Kidney (tissue), 14 donors: ENCODE data around the gene FUZ. TPM values are rescaled to one million over a fixed set of nuclear protein-coding genes. Genes with fewer than 3 reads are reported as not detected.

Experiments
- DNase-seq, 5 donors: peaks; one replicate each; pipeline ENCODE4 v3.0.0-alpha.2; 2013 to 2020
- FAIRE-seq: peaks from 2 replicates; lab custom pipeline; 2012; peaks lifted over from hg19 to GRCh38; lab: Jason Lieb, UNC
- H3K27ac ChIP-seq, 2 donors: one replicate each; pipeline ENCODE4 v1.7.0; 2013; ENCODE audit warnings: low read depth in 2 of 2, low read length in 2 of 2, inconsistent platforms in 1 of 2
- H3K27me3 ChIP-seq: one replicate; pipeline ENCODE4 v1.7.1; 2013; ENCODE audit warnings: low read length, inconsistent platforms; ENCODE audit not compliant: control insufficient read depth, insufficient read depth
- H3K36me3 ChIP-seq, 3 donors: one replicate each; pipeline versions ENCODE4 v1.7.0 to v1.7.1; 2013; ENCODE audit warnings: low read length in 3 of 3, control low read depth in 1 of 3, inconsistent platforms in 1 of 3; ENCODE audit not compliant: insufficient read depth in 3 of 3, control insufficient read depth in 2 of 3
- H3K4me1 ChIP-seq, 3 donors: one replicate each; pipeline versions ENCODE4 v1.7.0 to v1.7.1; 2013; ENCODE audit warnings: low read length in 3 of 3, inconsistent platforms in 1 of 3, low read depth in 1 of 3; ENCODE audit not compliant: control insufficient read depth in 2 of 3, insufficient read depth in 2 of 3
- H3K4me3 ChIP-seq, 3 donors: one replicate each; pipeline versions ENCODE4 v1.7.0 to v1.8.1; 2013; ENCODE audit warnings: low read length in 3 of 3, control low read depth in 1 of 3, inconsistent platforms in 1 of 3
- H3K9ac ChIP-seq, 3 donors: one replicate each; pipeline versions ENCODE4 v1.7.0 to v1.7.1; 2013; ENCODE audit warnings: low read length in 3 of 3, control low read depth in 1 of 3, inconsistent platforms in 1 of 3
- H3K9me3 ChIP-seq, 3 donors: one replicate each; pipeline versions ENCODE4 v1.7.0 to v1.7.1; 2013; ENCODE audit warnings: low read length in 3 of 3, control low read depth in 1 of 3, inconsistent platforms in 1 of 3; ENCODE audit not compliant: control insufficient read depth in 2 of 3, insufficient read depth in 1 of 3
- intact Hi-C: fragments of 100-400 bp; cut with DNase I; formaldehyde crosslinking; loops from one replicate; pipeline ENCODE4 v1.11.1; 2022
- polyA plus RNA-seq: library from polyadenylated mRNA; stranded (reverse); fragments of 350-450 nt; fragmentation: Illumina TruSeq; extraction: RNeasy Lipid Tissue Mini Kit (QIAGEN cat#74804); gene quantifications from one replicate; pipeline ENCODE4 v1.2.3, GENCODE V29; 2014; ENCODE audit warnings: low read depth, low replicate concordance; ENCODE audit not compliant: insufficient read depth
- total RNA-seq: library from RNA; stranded (reverse); fragmentation: NEBNext Ultra II Directional; extraction: Animal tissue kit (Norgen Biotek cat#: 25700); gene quantifications from one replicate; pipeline ENCODE4 v1.2.1, GENCODE V29; 2021
- TF ChIP-seq, protein P1 (sequence below): IDR thresholded peaks from 3 replicates; pipeline ENCODE4 v1.5.1; 2012; ENCODE audit warnings: mild to moderate bottlenecking, moderate library complexity, borderline replicate concordance; ENCODE audit not compliant: insufficient read depth; ENCODE audit errors: extremely low read depth
- donor health status: control.
- donor health status: control.
- donor health status: control.
- donor health status: control.
- donor health status: control.
- donor health status: DM: yes; HTN: yes; CAD: no.
- donor health status: Normal renal cell carcinoma (clear cell type).

The FUZ gene
- total and polyA plus RNA-seq, 2 donors from 2014 or later: 26.9 to 51.2 TPM

DNA sequence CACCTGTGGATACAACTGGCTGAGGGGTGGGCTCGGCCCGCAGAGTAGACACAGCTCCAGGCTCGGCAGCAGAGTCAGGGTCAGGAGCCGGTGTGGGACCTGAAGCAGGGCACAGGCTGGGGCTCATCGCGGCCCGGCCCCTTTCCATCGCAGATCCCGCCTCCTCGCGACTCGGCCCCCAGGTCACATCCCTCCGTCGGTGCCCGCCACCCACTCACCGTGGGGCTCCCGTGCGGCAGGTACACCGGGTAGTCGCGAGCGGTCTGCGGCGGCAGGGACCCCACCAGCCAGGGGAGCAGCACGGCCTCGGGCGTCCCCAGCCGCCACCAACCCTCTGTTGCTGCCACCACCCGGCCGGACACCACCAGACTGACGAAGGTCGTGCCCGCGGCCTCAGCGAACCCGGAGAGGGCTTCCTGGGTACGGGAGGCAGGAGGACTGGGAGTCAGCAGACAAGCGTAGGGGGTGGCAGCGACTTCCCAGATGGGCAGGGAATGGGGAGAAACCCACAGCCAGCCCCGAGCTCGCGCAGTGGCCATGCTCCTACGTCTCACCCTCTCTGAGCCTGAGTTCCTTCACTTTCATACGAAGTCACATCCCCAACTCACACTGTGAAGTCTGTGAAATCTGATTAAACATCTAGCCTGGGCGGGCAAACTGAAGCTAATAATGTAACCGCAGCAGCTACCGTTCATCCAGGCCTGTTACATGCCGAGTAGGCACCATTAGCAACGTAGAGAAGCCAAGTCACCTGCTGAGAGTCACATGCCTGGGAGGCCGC lies 3.7 kb downstream of the FUZ start:
- H3K4me1 ChIP-seq: peaks cover 7 to 15% (median 8%) of the 10 kb centered on the region in 3 donors
- H3K36me3 ChIP-seq: peaks cover 0 to 5% (median 2%) of the 10 kb centered on the region in 3 donors
- peak overlapping the region; percentile 39 to 88 (median 85) for H3K9ac ChIP-seq
- FAIRE-seq: no peak
- H3K27me3 ChIP-seq: no peaks in the 10 kb centered on the region
- no peaks in the 10 kb centered on the region for H3K9me3 ChIP-seq
- H3K27ac ChIP-seq: peak overlapping the region; percentile 90 to 97
- H3K4me3 ChIP-seq: peak overlapping the region; percentile 57 to 81 (median 80)
- TF ChIP-seq, protein P1, sequence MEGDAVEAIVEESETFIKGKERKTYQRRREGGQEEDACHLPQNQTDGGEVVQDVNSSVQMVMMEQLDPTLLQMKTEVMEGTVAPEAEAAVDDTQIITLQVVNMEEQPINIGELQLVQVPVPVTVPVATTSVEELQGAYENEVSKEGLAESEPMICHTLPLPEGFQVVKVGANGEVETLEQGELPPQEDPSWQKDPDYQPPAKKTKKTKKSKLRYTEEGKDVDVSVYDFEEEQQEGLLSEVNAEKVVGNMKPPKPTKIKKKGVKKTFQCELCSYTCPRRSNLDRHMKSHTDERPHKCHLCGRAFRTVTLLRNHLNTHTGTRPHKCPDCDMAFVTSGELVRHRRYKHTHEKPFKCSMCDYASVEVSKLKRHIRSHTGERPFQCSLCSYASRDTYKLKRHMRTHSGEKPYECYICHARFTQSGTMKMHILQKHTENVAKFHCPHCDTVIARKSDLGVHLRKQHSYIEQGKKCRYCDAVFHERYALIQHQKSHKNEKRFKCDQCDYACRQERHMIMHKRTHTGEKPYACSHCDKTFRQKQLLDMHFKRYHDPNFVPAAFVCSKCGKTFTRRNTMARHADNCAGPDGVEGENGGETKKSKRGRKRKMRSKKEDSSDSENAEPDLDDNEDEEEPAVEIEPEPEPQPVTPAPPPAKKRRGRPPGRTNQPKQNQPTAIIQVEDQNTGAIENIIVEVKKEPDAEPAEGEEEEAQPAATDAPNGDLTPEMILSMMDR: no peak
- intact Hi-C loops: no loop called here
- DNase-seq: peak in 4 of 5 donors; percentile 48 to 91 (median 61)

- peaks cover 0 to 5% (median 2%) of the 10 kb centered on the region in 3 donors for H3K36me3 ChIP-seq
- H3K9ac ChIP-seq: peak overlapping the region; percentile 39 to 85 (median 54)
- TF ChIP-seq, protein P1: no peak
- H3K4me3 ChIP-seq: peak overlapping the region; percentile 57 to 81 (median 80)
- H3K27me3 ChIP-seq: no peaks in the 10 kb centered on the region
- peaks cover 7 to 15% (median 8%) of the 10 kb centered on the region in 3 donors for H3K4me1 ChIP-seq
- FAIRE-seq: no peak
- intact Hi-C loops: no loop called here
- peak overlapping the region; percentile 90 to 97 for H3K27ac ChIP-seq
- H3K9me3 ChIP-seq: no peaks in the 10 kb centered on the region
- peak; percentile 94 to 98 (median 96) for DNase-seq
Observed at GRCh38 chr19:49808711-49809159, 4.4 kb downstream of the FUZ start.

DNA sequence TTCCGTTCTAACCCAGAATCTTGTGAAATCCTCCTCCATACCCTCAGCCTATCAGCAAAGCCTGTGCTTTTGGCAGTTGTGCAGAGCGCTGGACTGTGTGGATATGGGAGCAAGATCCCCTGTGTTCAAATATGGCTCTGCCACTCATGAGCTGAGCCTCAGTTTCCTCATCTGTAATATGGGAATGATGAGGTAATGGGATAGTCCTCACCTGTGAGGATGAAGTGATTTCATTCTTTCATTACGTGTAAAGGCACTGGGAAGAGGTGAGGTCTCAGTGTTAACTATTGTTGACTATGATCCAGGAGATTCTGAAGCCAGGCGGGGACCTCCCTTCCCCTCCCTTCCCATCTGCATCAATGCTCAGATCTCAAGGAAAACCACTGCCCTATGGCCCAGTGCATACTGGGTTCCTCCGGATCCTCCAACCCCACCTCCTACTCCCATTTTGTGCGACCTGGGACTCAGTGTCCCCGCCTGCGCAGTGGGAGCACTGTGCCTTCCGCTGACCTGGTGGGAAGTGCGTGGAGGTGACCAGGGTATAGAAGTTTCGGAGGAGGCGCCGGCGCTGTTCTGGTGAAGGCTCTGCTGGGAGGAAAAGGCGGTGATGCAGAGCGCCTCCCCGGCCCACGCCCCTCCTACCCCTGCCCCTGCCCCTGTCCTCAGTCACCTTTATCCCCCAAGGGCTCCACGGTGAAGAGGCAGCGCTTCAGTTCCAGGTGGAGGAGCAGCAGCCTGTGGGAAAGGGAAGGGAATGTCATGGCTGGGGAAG lies 5.0 kb downstream of the FUZ start:
- intact Hi-C loops: no loop called here
- no peaks in the 10 kb centered on the region for H3K27me3 ChIP-seq
- H3K27ac ChIP-seq: peak overlapping the region; percentile 47 to 90
- peak in 1 of 5 donors; percentile 76 for DNase-seq
- FAIRE-seq: no peak
- no peaks in the 10 kb centered on the region for H3K9me3 ChIP-seq
- H3K9ac ChIP-seq: no peak overlapping the region
- H3K36me3 ChIP-seq: peaks cover 0 to 12% (median 6%) of the 10 kb centered on the region in 3 donors
- peaks cover 7 to 15% (median 8%) of the 10 kb centered on the region in 3 donors for H3K4me1 ChIP-seq
- TF ChIP-seq, protein P1: no peak
- H3K4me3 ChIP-seq: peak overlapping the region in 2 of 3 donors; percentile 26 to 80
